GM19193 (cell line): ENCODE measurements around the gene CASK.

Source experiments
- POLR2A ChIP-seq: IDR thresholded peaks from 4 replicates; pipeline ENCODE4 v1.6.1; 2011; ENCODE audit not compliant: insufficient read depth, insufficient read length; ENCODE audit errors: extremely low read depth

Gene CASK

DNA sequence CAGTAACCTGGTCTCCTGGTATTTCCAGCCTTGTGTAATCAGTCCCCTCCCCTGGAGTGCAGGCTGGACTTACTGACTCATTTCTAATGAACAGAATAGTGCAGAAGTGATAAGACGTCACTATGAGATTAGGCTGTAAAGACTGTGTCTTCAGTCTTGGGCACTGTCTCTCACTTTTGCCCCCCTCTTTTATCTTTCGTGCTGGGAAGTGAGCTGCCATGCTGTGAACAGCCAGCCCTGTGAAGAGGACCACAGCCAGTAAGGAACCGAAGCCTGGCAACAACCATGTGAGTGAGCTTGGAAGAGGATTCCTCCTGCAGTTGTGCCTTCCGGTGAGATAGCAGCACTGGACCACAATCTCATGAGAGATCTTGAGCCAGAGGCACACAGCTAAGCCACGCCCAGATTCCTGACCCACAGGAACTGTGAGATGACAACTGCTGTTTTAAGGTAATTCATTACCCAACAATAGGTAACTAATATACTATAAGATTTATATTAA lies 302.1 kb downstream of the CASK start:
- no peak for TF ChIP-seq POLR2A

DNA sequence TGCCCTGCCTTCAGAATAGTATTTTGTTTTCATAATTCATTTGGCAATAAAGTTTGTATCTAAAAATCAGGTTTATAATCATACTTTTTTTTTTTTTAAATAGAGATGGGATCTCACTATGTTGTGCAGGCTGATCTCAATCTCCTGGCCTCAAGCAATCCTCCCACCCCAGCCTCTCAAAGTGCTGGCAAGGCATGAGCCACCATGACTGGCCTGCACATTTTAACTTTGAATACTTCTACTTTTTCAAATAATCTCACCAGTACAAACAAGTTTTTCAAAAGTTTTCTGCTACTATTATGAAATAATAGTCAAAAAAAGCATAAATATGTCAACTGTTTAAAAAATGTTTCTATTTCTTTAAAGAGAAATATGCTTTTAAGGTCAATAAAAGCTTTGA lies 304.1 kb downstream of the CASK start:
- TF ChIP-seq POLR2A, result no peak

DNA sequence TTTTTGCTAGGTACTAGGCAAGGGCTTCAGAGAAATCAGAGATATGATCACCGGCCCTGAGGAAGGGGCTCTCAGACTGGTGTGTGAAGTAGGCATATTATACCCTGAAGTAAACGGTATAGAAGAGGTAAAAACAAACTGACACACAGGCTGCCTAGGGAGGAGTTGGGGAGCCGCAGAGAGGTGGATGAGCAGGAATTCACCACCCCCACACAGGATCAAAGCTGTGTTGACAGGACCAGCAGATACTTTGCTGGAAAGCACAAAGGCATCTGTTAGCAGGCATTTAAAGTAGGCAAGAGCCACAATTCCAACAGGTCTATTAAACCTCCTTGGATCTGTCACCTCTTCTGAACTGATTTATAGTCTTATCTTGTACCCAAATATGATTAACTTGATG lies 306.4 kb downstream of the CASK start:
- TF ChIP-seq POLR2A, result no peak

DNA sequence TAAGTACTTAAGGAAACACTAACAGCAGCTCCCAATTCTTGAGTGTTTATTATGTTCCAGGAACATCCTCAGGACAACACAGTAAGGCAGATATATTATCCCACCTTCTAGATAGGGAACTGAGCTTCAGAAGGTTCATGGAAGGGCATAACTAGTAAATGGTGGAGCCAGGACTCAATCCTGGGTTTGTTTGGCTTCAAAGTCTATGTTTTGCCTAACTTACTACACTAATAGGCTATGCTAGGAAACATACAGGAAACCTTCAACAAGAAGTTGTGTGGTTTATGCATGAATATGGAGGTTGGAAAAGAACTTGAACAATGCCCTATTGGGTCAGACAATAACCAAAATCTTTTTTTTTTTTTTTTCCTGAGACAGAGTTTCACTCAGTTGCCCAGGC lies 307.1 kb downstream of the CASK start:
- no peak for TF ChIP-seq POLR2A

DNA sequence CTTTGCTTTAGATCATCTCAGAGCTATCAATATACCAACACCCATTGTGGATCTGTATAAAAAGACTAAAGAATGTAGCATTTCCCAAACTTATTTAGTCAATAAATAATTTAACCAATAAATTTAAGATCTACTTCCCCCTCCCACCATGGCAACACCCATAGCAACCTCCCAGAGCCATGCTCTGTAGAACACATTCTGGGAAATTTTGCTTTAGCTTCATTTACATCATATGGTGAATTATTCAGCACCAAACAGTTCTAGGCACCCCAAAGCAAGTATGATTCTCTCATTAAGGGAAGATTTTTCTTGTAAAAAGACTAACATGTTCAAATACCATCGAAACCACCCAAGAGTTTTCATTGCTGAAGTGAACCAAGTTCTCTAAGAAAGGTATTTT lies 315.1 kb downstream of the CASK start:
- no peak for TF ChIP-seq POLR2A

DNA sequence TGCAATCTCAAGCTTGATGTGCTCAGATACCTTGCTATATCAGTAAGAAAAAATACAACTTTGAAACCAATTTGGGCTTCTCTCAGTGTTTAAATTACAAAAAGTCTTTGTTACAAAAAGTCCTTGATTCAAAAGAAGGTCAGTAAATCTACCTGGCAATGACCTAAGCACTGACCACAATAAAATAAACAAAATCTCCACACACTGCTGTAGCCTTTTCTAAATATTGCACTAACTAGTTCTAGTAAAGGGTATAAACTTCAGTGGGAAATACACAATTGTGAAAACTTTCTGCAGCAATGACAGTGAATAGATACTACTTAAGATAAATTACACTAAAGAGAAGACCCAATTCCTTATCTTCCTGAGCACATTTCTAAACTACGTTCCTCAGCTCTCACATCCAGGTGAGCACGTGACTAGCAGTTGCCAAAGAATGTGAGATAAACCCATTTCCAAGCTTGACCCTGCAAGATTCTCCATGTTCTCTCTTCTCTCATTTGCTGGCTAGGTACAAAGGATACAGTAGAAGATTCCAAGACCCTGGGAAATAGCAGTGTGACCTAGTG lies 316.0 kb downstream of the CASK start:
- TF ChIP-seq POLR2A, result no peak

DNA sequence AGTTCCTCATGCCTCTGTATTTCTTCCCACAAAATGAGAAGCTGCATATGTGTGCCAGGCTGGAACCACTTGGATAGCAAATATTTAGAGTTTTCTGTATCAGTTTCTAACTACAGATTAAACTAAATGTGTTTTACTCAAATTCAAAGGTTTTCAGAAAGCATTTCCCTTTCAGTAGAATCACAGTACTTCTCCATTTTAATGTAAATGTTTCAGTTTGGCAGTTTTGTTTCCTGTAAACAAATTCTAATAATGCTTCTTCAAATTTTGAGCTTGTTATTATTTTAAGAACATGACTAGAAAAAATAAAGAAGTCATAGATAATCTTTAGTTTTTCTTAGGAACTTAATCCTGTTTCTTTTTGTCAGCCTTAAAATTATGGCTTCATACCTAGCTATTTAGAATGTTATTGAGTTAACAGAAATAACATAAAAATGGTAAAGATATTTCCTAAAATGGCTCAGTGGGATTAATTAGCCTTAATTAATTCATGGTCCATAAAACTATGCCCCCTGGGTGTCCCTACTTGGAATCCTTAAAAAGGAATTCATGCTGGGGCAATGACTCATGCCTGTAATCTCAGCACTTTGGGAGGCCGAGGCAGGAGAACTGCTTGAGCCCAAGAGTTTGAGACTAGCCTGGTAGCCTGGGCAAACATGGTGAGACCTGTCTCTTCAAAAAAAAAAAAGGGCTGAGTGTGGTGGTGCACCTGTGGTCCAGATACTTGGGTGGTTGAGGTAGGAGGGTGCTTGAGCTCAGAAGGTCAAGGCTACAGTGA lies 318.4 kb downstream of the CASK start:
- no peak for TF ChIP-seq POLR2A

DNA sequence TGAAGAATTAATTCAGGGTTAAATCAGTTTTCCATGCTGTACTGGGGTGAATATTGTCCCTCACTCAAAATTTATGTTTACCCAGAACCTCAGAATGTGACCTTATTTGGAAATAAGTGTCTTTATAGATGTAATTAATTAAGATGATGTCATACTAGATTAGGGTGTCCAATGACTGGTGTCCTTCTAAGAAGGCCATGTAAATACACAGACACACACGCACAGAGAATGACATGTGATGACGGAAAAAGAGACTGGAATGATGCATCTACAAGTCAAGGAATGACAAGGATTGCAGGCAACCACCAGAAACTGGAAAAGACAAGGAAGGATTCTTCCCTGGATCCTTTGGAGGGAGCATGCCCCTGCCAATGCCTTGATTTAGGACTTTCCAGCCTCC lies 319.2 kb downstream of the CASK start:
- no peak for TF ChIP-seq POLR2A

DNA sequence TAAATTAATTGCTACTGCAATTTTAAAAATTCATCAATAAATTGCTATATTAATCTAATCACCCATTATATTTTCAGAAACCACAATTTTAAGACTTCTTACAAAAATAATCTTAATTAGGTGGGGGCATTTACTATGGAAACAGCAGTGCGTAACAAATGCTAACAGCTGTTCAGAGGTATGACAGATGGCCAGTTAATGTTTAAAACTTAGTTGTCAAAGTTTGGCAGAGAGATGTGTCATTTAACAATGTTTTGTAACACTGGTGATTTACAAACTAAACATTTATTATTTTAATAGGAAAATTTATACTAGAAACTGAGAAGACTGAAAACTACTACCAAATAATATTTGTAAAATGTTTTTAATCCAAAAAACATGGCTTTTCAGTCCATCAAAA lies 319.8 kb downstream of the CASK start:
- TF ChIP-seq POLR2A, result no peak

DNA sequence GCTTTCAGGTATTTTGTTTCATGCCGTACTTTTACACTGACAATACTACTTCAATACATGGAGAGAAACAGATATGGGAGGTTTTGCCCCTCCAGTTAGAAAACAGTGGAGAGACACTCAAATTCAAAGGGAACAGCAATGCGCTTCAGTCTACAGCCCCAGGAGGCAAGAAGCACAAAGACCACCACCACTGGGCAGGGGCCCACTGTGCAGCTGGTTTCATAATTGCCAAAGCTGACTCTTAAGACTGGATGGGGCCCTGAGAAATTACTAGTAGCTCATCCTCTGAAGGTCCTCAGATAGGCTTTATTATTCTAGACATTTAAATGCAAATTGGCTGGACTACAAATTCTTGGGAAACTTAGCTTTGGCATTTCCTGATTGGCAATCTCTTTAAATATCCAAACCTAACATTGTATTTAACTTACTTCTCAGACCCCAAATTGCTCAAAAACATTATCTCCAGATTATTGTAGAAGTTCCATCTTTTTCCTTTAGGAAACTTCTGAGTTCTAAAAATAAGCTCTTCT lies 320.5 kb downstream of the CASK start:
- TF ChIP-seq POLR2A, result no peak

DNA sequence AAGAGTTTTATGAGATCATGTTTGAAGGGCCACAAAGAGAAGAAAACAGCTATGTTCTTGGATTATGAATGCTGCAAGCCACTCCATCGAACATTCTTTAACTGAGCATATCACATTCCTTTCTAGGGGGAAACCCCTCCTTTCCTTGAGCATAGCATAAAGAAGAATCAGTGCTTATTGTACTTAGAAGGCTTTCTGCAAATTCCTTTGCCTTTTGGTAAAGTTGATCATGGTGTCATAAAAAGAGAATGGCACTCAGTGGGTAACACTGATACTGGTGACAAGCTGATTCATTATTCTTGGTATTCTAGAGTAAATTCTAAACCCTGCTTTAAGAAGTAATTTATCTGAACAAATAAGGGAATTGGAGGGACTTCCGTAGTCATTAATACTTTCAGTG lies 323.1 kb downstream of the CASK start:
- no peak for TF ChIP-seq POLR2A

DNA sequence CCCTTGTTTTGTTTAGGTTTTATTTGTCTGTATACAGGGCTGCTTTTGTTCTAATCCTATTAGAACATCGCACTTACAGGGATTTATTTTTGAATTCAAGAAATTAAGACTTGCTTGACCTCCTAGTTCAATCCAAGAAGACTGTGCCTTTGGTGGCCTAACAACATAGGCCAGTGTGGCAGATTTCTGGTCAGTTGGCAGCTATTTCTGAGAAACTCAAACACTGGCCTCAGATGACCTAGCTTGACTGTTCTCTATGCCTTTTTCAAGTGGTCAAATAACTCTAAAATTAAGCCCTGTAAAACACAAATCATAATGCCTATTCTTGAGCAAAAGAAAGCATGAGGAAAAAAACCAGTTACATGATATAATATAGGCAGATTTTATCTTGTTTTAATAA lies 323.8 kb downstream of the CASK start:
- no peak for TF ChIP-seq POLR2A

DNA sequence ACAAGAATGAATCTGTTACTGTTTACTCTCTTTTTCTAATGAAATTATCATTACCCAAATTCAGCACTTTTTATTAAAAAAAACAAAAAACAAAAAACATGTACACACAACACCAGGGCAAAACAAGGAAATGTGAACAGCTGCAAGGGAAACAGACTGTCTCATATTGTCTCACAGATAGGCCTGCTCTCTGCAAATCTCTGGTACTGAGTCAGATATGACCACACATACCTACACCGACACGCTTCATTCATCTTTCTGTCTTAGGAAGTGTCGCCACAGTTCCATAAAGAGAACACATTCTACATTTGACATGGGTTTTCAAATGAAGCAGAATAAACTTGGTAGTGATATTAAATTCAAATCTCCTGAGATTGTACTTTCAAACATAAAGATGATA lies 326.8 kb downstream of the CASK start:
- no peak for TF ChIP-seq POLR2A

DNA sequence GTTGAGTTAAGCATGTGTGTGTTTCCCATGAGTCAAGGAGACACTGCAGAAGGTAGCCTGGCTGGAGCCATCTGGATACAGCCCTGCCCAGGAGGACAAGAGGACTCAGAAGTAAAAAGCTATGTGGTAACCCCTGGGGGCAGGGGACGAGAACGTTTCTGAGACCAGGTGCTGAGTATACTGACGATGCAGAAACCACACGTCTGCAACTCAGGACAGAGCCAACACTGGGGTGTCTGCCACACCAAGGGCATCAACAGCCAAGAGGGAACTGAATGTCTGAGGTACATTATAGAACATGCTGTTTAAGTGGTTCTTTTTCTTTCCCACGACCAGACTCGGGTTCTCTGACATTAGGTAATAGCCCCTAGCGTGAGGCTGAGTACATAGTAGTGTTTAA lies 328.7 kb downstream of the CASK start:
- no peak for TF ChIP-seq POLR2A

DNA sequence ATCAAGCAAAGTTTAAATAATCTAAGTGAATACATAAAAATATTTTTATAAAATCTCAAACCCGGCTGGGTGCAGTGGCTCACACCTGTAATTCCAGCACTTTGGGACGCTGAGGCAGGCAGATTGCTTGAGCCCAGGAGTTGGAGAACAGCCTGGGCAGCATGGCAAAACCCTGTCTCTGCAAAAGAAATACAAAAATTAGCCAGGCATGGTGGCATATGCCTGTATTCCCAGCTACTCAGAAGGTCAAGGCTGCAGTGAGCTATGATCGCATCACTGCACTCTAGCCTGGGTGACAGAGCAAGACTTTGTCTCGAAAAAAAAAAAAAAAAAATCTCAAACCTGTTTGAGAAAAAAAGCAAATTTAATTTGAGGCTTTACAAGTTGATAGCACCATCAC lies 331.4 kb downstream of the CASK start:
- no peak for TF ChIP-seq POLR2A

DNA sequence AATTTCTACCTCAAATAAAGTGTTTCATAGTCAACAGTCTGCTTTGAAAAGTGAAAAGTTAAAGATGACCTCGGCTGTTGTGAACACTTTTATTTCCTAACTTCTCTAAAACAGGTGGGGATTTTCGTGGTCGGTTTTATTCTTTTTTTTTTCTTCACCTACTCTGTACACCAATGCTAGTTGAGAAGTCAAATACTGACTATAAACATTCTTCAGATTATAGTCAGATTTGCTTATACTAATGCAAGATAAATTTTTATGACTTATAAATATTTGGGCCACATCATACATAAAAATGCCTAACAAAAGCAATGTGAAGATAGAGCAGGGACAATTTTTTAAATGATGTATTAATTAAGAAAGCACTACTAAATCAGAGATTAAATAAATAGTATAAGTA lies 332.7 kb downstream of the CASK start:
- TF ChIP-seq POLR2A, result no peak
